GM19467 (cell line): ENCODE results near the gene RAPGEF4.
"Not testable (repeated sequence)": the region's sequence is repeated elsewhere in the genome, so short reads cannot be mapped to it uniquely, and the experiment has no call there.

ENCODE experiments used
- ATAC-seq: cut with Tn5 transposase; IDR thresholded peaks from one replicate; pipeline ENCODE4 v1.9.1; 2021; ENCODE audit warnings: mild to moderate bottlenecking, moderate library complexity; ENCODE audit not compliant: unreplicated experiment

Gene RAPGEF4

DNA sequence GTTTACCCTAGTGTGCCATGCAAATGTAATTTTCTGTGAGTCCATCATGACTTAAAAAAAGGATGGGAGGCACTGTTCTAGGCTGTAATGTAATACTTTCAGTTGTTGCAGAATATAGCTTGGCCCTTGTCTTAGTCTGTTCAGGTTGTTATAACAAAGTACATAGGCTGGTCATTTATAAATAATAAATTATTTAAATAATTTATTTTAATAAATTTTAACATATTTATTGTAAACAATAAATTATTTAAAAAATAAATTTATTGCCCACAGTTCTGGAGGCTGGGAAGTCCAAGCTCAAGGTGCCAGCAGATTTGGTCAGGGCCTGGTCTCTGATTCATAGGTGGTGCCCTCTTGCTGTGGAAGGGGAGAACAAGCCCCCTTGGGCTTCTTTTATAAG, 35.2 kb downstream of the RAPGEF4 start:
- no peak for ATAC-seq

DNA sequence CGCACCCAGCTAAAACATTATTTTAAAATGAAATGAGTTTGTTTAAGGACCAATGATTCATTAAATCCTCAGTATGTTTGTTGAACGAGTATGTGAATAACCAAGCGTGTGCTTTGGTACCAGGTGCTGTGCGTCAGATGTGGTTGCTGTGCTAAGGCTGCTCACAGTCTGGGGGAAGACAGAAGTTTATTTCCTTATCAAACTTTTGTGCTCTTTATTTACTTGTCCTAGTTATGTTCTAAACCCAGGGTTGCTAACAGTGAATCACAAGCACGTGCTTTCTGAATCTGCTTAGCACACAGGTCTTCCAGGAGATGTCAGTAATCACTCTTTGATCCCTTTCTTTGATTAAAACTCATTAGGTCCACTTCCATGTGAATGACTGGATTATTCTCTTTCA, 37.0 kb downstream of the RAPGEF4 start:
- ATAC-seq = no peak

DNA sequence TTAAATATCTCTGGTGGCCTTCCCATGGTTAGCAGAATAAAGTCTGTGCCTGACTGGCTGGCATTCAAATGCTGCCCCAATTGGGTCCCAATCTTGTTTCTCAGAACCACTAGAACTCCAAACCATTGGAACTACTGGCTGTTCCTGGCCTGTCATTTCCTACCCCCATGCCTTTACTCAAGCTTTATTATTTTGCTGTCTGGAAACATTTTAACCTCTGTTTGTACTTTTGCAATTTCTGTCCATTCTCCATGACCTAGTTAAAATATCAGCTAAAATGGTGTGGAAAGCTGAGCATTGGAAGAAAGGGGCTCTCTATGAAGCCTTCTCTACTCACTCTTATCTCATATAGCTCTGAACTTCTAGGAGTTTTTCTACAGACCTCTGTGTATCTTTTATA, 38.7 kb downstream of the RAPGEF4 start:
- no peak for ATAC-seq

DNA sequence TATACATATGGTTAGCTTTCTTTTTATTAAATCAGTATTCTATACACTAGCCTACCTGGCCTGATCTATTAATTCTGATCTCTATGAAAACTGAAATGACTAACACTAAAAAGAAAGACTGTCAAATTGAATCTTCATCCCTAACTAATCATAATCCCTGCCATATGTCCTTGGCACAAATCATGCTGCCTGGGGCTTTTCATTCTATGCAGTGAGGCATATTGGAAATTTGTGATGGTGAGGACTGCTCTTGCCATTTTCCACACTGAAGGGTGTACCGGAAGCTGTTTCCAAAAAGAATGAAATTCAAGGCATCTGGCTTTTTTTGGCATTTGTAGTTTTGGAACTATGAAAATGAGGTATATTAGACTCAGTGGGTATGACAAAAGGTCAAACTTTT, 39.7 kb downstream of the RAPGEF4 start:
- ATAC-seq = no peak

DNA sequence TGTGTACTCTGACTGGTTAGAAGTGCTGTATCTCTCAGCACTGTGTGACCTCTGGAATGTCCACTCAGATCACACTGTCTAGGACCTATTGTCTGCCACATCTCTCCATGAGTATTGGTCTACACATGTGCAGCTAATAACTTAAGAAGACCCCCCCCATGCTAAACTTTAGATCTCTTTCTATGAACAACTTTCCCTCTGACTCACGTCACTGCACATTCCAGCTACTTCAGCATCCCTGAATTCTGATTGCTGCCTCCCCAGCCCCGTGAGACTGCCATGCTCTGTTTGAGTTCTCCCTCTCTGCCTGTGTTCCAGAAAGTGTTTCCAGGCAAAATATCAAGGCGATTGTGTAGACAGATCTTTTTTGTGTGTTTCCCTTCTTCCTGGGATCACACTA, 41.8 kb downstream of the RAPGEF4 start:
- ATAC-seq = no peak

DNA sequence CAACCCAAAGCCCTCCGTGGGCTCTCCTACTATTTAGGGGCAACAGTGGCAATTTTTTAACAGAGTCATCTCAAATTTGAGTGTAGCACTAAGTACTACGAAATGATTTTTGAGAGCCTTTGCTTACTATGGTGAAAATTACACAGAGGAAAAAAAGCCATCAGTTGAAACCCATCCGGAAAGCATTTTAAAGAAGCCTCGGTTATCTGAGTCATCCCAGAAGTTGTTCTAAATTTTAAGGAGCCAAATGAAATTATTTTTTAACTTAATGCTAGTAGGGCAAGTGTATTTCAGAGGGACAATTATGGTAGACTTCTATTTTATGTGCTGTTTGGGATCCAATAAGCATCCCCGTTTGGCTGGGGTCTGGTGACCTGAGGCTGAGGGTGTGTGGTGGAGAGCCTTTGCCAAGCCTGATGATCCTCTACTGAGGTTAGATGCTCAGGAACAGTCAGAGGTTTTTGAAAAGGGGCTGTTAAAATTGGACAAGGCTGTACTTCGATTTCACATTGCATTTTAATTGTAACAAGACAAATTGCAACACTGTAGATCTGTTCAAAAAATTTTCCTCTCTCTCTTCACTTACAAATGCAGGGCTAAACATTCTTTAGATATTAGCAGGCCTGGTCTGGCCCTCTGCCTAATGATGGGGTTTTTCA, 47.0 kb downstream of the RAPGEF4 start:
- no peak for ATAC-seq

DNA sequence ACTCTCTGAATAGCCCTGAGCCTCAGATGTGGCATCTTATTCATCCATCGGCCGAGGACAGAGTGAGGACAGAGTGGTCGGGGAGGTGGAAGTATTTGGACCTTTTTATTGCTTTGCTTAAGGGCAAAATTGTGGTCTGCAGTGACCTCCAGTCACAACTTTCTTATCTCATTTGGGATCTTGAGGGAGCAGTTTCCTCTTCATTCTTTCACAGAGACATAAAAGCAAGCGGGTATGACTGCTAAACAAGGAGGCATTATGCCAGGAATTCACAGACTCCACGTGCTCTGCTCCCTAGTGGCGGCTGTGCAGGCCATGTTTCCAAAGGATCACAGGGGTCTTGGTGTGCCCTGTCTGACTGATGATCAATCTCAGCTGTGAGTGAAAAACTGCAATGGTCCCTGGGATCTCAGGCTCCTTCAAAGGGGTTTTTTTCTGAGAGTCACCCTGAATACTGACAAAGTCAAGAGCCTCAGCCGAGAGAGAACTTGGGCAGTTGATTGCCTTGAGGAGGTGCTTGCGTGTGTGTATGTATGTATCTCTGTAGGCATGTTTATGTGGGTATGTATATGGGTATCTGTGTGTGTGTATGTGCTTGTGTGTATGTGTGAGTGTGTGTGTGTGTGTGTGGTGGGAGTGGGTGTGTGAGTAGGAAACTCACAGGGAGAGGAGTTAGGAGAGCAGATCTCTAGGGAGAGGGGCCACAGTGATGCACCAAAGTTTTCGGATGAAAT, 47.7 kb downstream of the RAPGEF4 start:
- ATAC-seq = no peak

DNA sequence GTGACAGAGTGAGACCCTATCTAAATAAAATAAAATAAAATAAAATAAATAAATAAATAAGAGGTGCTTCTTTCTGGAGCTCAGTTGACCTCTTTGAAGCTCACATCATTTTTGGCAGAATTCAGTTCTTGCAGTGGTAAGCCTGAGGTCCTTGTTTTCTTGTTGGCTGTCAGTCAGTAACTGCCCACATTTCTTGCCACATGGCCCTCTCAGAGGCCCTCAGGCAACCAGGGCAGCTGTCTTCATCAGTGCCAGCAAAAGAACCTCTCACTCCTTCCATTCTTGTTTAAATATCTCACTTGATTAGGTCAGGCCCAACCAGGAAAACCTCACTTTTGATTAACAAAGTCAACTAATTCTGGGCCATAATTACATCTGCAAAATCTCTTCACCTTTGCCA, 53.2 kb downstream of the RAPGEF4 start:
- no peak for ATAC-seq

DNA sequence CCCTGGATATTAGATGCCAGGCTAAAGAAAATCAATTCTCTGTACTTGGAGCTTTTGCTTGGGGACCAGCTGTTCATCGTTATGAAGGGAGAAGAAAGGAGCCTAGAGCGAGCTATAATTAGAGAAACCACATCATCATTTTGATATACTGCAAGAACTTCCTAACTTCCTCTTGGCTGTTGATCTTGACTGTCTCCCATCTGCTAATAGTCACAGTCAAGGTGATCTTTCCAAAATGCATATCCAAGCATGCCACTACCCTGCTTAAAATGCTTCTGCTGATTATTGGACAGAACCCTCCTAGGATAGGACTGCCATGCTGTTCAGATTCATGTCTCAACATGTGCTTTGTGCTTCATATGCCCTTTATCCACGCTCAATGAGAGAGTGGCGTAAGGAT, 54.8 kb downstream of the RAPGEF4 start:
- no peak for ATAC-seq

DNA sequence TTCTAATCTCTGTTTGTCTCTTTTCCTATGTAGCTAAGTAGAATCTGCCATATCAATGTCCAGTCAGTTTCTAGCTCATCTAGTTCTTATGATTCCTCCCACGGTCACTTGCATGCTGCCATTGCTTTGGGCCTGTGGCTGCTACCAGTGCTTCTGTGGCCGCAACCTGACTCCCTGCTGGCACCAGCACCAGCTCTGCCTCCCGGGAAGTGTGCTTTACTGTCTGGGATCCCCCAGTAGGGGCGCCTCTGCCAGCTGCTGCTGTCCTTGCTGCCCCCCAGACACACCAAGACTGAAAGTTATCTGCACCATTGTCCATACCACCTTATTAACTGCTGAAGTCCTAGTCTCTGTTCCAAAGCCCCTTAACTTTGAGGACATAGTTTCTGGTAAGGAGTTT, 56.3 kb downstream of the RAPGEF4 start:
- no peak for ATAC-seq

DNA sequence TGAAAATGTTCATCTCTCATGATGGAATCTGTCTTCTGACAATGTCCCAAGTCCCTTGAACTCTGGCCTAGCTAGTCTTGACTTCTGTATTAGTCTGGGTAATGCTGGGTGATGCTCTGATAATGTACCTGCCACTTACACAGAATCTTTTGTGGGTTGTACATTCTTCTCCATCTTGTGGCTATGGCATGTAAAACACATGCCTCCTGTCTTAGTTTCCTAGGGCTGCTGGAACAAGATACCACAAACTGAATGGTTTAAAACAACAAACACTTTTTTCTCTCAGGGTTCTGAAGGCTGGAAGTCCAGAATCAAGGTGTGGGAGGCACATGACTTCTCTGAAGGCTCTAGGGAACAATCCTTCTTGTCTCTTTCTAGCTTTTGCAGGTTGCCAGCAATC, 57.1 kb downstream of the RAPGEF4 start:
- no peak for ATAC-seq

DNA sequence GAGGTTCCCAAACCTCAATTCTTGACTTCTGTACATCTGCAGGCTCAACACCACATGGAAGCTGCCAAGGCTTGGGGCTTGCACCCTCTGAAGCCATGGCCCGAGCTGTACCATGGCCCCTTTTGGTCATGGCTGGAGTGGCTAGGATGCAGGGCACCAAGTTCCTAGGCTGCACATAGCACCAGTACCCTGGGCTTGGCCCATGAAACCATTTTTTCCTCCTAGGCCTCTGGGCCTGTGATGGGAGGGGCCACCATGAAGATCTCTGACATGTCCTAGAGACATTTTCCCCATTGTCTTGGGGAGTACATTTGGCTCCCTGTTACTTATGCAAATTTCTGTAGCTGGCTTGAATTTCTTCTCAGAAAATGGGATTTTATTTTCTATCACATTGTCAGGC, 67.7 kb downstream of the RAPGEF4 start:
- ATAC-seq = not testable (repeated sequence)

DNA sequence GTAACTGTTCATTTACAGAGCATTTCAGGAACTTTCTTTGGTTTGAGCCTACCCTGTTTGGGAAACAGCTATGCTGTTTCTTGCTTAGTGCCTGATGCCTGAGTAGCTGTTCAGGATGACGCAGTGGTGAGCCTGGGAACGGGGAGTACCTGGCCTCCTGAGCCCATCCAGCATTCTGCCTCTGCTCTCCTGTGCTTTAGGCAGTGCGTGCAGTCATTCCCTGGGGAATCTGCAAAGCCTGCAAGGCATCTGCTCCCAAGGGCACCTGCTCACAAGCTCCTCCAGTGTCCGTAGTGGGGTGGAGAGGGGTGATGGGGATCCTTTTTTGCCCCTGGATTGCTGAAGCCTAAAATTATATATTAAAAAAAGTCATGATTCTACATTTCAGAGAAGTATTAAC, 68.8 kb downstream of the RAPGEF4 start:
- no peak for ATAC-seq

DNA sequence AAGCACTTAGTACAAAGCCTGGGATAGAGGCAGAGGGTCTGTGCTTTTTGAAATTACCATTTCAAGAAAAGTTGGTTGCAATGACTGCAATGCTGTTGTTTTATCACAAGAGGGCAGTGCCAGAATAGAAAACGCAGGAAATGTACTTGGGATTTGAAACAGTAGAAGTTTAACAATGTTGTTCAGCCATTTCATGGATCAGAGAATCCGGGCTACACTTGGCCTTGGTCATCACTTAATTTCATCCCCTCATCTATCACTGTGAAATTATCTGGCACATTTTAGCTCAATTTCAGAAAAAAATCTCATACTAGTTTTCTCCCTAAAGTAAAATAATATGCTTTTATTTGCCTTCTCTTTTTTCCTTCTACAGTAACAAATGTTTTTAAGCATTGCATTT, 70.8 kb downstream of the RAPGEF4 start:
- no peak for ATAC-seq

DNA sequence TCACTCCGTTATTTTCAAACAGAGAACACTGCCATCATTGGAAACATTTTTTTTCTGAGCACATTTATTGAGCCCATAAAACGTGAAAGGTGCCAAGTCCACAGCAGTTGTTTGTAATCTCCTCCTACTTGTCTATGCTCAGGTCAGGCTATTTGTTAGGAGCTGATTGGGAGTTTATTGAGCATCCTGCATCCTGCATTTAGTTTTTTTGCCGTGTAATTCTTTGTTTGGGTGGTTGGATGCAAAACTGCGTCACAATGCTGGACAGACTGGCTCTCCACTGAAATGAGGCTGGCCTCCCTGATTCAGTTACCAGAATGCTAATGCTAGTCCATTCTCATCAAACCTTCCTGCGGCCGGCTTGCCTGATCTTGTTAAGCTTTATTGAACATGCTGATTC, 71.4 kb downstream of the RAPGEF4 start:
- no peak for ATAC-seq

DNA sequence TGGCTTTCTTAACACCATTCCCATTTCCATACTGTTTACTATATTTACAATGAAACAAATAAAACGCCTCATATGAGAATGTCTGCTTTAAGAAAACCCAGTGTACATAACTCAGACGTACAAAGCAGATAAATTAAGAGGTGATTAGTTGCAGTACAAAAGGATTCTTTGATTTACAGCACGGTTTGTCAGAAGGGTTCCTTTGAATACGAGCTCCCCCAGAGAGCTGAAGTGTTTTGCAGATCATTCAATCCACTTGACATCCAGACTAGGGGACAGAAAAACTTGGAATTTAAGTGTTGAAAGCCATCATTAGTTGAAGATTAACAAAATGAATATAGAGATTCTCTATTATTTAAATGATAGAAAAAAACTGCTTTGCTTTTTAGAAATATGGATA, 72.5 kb downstream of the RAPGEF4 start:
- ATAC-seq = no peak

DNA sequence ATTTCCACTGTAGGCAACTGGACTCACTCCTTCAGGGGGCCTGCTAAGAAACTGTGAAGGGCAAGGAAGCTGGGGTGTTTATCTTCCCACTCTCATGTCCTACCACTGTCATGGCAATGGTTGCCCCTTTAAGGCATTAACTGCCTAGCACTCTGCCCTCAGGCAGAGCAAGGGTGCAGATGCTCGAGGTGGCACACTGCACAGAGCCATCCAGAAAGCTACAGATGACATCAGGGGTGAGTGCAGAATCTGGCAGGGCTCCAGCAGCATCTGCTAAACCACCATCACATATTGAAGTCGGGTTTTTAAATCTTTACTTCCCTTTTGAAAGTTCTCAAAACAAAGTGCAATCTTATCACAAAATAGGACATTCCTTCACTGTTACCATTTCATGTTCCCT, 75.4 kb downstream of the RAPGEF4 start:
- no peak for ATAC-seq

DNA sequence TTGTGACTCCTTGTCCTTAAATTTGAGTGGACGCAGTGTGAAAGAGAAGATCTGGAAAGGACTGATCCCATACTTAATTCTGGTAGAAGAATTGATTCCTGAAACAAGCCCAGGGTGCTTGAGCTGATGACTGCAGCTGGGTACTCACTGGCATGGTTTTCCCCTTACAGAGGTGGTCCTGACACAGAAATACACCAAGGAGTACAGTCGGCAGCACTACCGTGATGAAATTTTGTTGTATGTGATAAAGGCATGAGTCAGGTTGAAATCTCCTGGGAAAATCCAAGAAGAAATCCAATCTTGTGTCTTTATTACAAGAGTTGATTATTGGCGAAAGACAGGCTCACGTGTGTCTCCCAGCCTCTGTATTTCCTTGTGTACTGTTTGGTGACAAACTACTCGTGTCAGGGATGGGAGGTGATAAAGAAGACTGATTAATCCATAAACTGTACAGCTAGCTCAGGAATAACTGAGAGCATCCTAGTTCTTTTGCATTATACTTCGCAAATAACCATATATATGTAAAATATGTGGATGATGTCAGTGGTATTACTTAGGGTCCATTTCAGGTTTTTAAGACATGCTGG, 76.6 kb downstream of the RAPGEF4 start:
- no peak for ATAC-seq

DNA sequence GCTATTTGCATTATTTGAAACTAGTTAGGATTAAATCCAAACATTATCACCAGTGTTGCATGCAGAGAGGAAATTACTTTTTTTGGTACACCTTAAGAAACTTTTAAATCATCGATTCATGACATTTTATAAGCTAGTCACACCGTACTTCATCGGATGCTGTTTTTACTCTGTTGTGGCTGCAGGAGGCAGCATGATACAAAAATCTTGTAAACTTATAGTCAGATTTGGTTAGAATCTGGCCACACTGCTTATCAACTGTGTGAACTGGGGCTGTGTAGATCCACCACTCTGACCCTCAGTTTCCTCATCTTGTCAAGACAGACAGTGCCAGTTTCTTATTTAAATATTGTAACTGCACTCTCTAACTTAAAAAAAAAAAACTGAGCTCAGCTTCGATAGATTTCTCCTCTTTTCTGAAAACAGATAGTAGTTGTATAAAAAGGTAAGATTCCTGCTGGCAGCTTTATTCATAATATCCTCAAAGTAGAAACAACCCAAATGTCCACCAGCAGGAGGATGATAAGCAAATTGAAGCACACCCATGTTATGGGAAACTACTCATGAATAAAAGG, 77.8 kb downstream of the RAPGEF4 start:
- no peak for ATAC-seq

DNA sequence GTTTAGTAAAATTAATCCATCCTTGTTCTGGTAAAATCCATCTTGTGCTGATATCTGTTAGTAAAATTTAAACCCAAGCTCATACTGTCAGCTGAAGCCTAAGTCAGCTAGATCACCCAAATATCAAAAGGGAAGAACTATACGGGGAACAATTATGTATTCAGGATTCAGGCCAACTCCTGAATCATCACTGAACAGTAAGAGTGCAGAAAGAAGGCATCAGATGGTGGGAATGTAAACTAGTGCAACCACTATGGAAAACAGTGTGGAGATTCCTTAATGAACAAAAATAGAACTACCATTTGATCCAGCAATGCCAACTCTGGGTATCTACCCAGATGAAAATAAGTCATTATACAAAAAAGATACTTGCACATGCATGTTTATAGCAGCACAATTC, 81.8 kb downstream of the RAPGEF4 start:
- ATAC-seq = no peak

DNA sequence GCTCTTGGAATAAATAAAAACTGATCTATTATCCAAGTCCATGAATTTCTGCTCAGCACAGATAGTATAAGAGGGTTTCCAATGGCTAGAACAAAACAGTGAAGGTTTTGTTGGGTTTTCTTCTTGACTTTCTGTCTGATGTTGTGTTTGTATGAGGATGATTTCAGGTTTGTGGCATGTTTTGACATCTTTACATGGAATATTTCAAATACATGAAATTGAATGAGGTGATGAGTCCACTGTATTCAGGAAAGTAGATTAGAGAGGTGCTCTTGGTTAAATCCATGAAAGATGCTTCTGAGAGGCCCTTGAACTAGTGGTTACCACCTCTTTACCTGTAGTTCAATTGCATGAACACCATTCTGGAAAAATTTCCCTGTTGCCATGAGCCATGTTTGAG, 84.3 kb downstream of the RAPGEF4 start:
- ATAC-seq = no peak
